ENCODE data around the gene ZNF280B. TPM values are rescaled to one million over a fixed set of nuclear protein-coding genes. Genes with fewer than 3 reads are reported as not detected.

The ZNF280B gene
- total RNA-seq, 1 experiment from 2014 or later = 5.5 TPM

GRCh38 chr22:22534604-22535415 is 26.3 kb upstream of the ZNF280B start:
- DNase-seq (ENCODE audit: low read depth, low spot score) (no peak), ATAC-seq (no peak)
- Histone ChIP-seq H3K27ac (ENCODE audit: low read depth, low read length) (no peak overlapping the region), H3K4me1 (ENCODE audit: control insufficient read depth in 1 of 2, insufficient read depth in 2 of 2, low read length in 2 of 2) (no peaks in the 10 kb centered on the region), H3K9ac (ENCODE audit: low read length) (no peak overlapping the region), H3K9me2 (ENCODE audit: insufficient read depth) (no peaks in the 10 kb centered on the region), H3K79me2 (ENCODE audit: insufficient read depth, low read length) (no peaks in the 10 kb centered on the region), H3K9me3 (ENCODE audit: control insufficient read depth in 1 of 2, insufficient read depth in 1 of 2, low read depth in 1 of 2, low read length in 2 of 2) (no peaks in the 10 kb centered on the region), H4K20me1 (ENCODE audit: insufficient read depth) (no peaks in the 10 kb centered on the region), H3K27me3 (ENCODE audit: insufficient read depth, low read length) (no peaks in the 10 kb centered on the region), H3K4me2 (ENCODE audit: low read length) (no peak overlapping the region), H3K4me3 (replicated peaks in 1 of 2; ENCODE audit: low read depth in 1 of 2, low read length in 2 of 2) (no peak overlapping the region), H3K36me3 (ENCODE audit: control insufficient read depth in 1 of 2, insufficient read depth in 2 of 2, low read length in 2 of 2) (no peaks in the 10 kb centered on the region), H2AFZ (ENCODE audit: low read depth, low read length, poor library complexity, severe bottlenecking) (no peak overlapping the region)
- TF ChIP-seq TCF7L2 (IDR thresholded peaks at IDR 0.05; ENCODE audit: borderline replicate concordance, extremely low read depth, insufficient read depth, insufficient read length) (no peak), ZBTB33 (IDR thresholded peaks at IDR 0.05; ENCODE audit: extremely low read depth, insufficient replicate concordance, low read length) (no peak), SIN3A (IDR thresholded peaks at IDR 0.05; ENCODE audit: low read depth) (no peak), ELF1 (IDR thresholded peaks at IDR 0.05; ENCODE audit: borderline replicate concordance, low read depth) (no peak), EGR1 (IDR thresholded peaks at IDR 0.05; ENCODE audit: low read depth) (no peak), POLR2A (IDR thresholded peaks at IDR 0.05; ENCODE audit: borderline replicate concordance, extremely low read depth, insufficient read depth, insufficient read length) (no peak), CEBPB (IDR thresholded peaks at IDR 0.05; ENCODE audit: low read depth) (no peak), ZFX (IDR thresholded peaks at IDR 0.05) (no peak), ATF3 (IDR thresholded peaks at IDR 0.05) (no peak)
- ChIA-PET POLR2A (no interaction called here), CTCF (no interaction called here), RAD21 (ENCODE audit: low non-redundant PET in 1 of 2, low total read pairs in 2 of 2, uncharacterized antibody in 2 of 2, unreplicated experiment in 2 of 2) (no interaction called here)
- intact Hi-C loops (cut with micrococcal nuclease) = no loop called here
- no TSS peak for BruUV-seq (replicated peaks)

All from HCT116 (cell line).